Smooth muscle cell (in vitro differentiated cells): ENCODE results near the gene RALGAPA2. TPM values are rescaled to one million over a fixed set of nuclear protein-coding genes. Genes with fewer than 3 reads are reported as not detected.

ENCODE experiments used
- DNase-seq: peaks from one replicate; lab custom pipeline; 2025; ENCODE audit not compliant: unreplicated experiment; lab: John Stamatoyannopoulos, UW
- H2AFZ ChIP-seq: fragments of 200-600 bp; sonication (generic); 2 replicates; pipeline ENCODE4 v1.6.0; 2016; ENCODE audit warnings: antibody characterized with exemption, low read depth, mild to moderate bottlenecking
- H3F3A ChIP-seq: fragments of 200-600 bp; sonication (generic); 2 replicates; pipeline ENCODE4 v1.6.0; 2017; ENCODE audit warnings: antibody characterized with exemption, low read depth
- H3K27ac ChIP-seq: fragments of 200-600 bp; sonication (generic); 2 replicates; pipeline ENCODE4 v1.5.1; 2016; ENCODE audit warnings: low read depth, mild to moderate bottlenecking
- H3K27me3 ChIP-seq: fragments of 200-600 bp; sonication (generic); 2 replicates; pipeline ENCODE4 v1.6.1; 2016; ENCODE audit warnings: low read depth, mild to moderate bottlenecking
- H3K36me3 ChIP-seq: fragments of 200-600 bp; sonication (generic); 2 replicates; pipeline ENCODE4 v1.5.1; 2016; ENCODE audit warnings: low read depth
- H3K4me1 ChIP-seq: fragments of 200-600 bp; sonication (generic); 2 replicates; pipeline ENCODE4 v1.5.1; 2016; ENCODE audit warnings: low read depth
- H3K4me2 ChIP-seq: fragments of 200-600 bp; sonication (generic); 2 replicates; pipeline ENCODE4 v1.6.0; 2016; ENCODE audit warnings: mild to moderate bottlenecking
- H3K4me3 ChIP-seq: fragments of 200-600 bp; sonication (generic); 2 replicates; pipeline ENCODE4 v1.5.1; 2016; ENCODE audit warnings: mild to moderate bottlenecking
- H3K79me2 ChIP-seq: fragments of 200-600 bp; sonication (generic); 2 replicates; pipeline ENCODE4 v1.6.0; 2016; ENCODE audit warnings: low read depth, mild to moderate bottlenecking
- H3K9ac ChIP-seq: fragments of 200-600 bp; sonication (generic); 2 replicates; pipeline ENCODE4 v1.6.0; 2016; ENCODE audit warnings: low read depth
- H3K9me3 ChIP-seq: fragments of 200-600 bp; sonication (generic); replicated peaks from 2 replicates; pipeline ENCODE4 v1.5.1; 2016; ENCODE audit warnings: low read depth
- H4K20me1 ChIP-seq: fragments of 200-600 bp; sonication (generic); 2 replicates; pipeline ENCODE4 v1.6.0; 2016; ENCODE audit warnings: low read depth
- WGBS: methylation state at CpG from one replicate; pipeline ENCODE4 v1.1.7; 2016; ENCODE audit warnings: low lambda C conversion rate; 5-methylcytosine and 5-hydroxymethylcytosine counted together
- polyA plus RNA-seq: library from polyadenylated mRNA; unstranded; fragments of >200 nt; fragmentation: Nextera tagmentation; extraction: Ambion mirVana; gene quantifications from 2 replicates; pipeline ENCODE4 v1.2.1, GENCODE V29; 2016
- total RNA-seq: library from RNA; depleted of rRNA; stranded (reverse); fragments of >200 nt; gene quantifications from 2 replicates; pipeline ENCODE4 v1.2.3, GENCODE V29; 2014
- TF ChIP-seq, protein P1 (sequence below): fragments of 200-600 bp; sonication (generic); IDR thresholded peaks from 2 replicates; pipeline ENCODE4 v1.5.1; 2017; ENCODE audit warnings: borderline replicate concordance, mild to moderate bottlenecking, antibody characterized with exemption; ENCODE audit not compliant: insufficient read depth, poor library complexity, severe bottlenecking

The RALGAPA2 gene
- total and polyA plus RNA-seq, 2 experiments from 2014 or later: 3.5 to 6.2 TPM

DNA sequence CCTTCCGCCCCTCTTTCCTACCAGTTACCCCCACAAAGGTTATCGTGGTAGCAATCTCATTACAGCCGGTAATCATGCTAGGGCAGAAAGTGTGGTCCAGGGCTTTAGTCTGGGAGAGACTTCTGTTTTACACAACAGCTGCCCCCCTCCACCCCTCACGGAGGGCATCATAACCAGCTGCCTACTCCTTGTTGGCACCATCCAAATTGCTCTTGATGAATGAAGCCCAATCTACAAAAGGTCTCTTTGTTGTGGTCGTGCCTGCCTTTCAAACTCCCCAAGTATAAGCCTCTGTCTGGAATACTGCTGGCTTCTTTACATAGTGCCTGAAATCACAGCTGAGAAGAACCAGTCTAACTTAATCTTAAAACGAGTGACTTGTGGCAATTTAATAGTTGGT is 186.7 kb downstream of the RALGAPA2 start:
- 92% methylated on average over 6 of the region's 6 CpGs for WGBS
- Histone ChIP-seq H3K36me3 (no peaks in the 10 kb centered on the region), H3K4me1 (no peaks in the 10 kb centered on the region), H3K27ac (no peak overlapping the region), H3K4me2 (no peak overlapping the region), H3K9me3 (no peaks in the 10 kb centered on the region), H3K4me3 (no peak overlapping the region), H3K79me2 (no peaks in the 10 kb centered on the region), H3K27me3 (no peaks in the 10 kb centered on the region), H3K9ac (no peak overlapping the region), H4K20me1 (no peaks in the 10 kb centered on the region), H3F3A (no peaks in the 10 kb centered on the region), H2AFZ (no peak overlapping the region)
- TF ChIP-seq, protein P1, sequence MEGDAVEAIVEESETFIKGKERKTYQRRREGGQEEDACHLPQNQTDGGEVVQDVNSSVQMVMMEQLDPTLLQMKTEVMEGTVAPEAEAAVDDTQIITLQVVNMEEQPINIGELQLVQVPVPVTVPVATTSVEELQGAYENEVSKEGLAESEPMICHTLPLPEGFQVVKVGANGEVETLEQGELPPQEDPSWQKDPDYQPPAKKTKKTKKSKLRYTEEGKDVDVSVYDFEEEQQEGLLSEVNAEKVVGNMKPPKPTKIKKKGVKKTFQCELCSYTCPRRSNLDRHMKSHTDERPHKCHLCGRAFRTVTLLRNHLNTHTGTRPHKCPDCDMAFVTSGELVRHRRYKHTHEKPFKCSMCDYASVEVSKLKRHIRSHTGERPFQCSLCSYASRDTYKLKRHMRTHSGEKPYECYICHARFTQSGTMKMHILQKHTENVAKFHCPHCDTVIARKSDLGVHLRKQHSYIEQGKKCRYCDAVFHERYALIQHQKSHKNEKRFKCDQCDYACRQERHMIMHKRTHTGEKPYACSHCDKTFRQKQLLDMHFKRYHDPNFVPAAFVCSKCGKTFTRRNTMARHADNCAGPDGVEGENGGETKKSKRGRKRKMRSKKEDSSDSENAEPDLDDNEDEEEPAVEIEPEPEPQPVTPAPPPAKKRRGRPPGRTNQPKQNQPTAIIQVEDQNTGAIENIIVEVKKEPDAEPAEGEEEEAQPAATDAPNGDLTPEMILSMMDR: no peak
- no peak for DNase-seq

DNA sequence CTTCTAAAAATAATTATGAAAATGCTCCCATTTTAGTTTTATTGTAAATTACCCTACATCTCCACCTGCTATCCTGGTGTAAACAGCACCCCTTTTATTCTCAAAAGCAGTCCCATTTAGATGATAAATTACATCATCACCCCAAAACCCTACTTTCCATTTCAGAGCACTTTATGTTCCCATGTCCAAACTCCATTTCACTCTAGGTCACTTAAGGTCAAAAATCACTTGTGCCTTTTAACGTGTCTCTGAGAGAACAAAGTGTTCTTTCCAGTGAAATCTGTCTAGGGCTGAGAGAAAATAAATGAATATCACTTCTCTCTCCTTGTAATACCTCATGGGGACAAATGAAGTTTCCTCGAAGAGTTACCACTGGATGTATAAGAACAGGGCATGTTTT is 187.2 kb downstream of the RALGAPA2 start:
- H3K36me3 ChIP-seq: no peaks in the 10 kb centered on the region

DNA sequence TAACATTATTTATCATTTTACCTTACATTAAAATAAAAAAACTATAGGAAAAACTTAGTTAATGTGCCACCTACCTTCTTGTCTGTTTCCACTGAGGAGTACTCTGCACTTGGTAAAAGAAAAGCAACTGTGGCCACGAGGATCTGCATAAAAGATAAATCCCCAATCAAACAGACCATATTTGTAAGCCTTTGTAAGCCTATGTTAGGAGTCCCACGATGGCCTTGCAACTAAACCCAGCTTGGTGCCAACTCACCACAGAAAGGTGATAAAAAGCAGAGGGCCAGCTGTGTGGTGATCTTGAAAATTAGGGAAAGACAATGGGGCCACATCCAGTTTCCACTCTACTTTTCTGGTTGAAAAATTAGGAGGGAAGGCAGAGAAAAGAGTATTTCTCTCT is 187.7 kb downstream of the RALGAPA2 start:
- no peaks in the 10 kb centered on the region for H3K4me1 ChIP-seq
- 62% methylated on average over 2 of the region's 2 CpGs for WGBS
- no peak for DNase-seq
- H3F3A ChIP-seq: no peaks in the 10 kb centered on the region
- no peak overlapping the region for H3K4me3 ChIP-seq
- no peaks in the 10 kb centered on the region for H3K36me3 ChIP-seq
- H3K9me3 ChIP-seq: no peaks in the 10 kb centered on the region
- TF ChIP-seq, protein P1: no peak
- no peak overlapping the region for H3K4me2 ChIP-seq
- H3K79me2 ChIP-seq: no peaks in the 10 kb centered on the region
- H3K27ac ChIP-seq: no peak overlapping the region
- H3K9ac ChIP-seq: no peak overlapping the region
- H2AFZ ChIP-seq: no peak overlapping the region
- H4K20me1 ChIP-seq: no peaks in the 10 kb centered on the region
- no peaks in the 10 kb centered on the region for H3K27me3 ChIP-seq

More for the DNA sequence above, 187.2 kb downstream of the RALGAPA2 start:
- WGBS: 97% methylated on average over 2 of the region's 2 CpGs
- no peak overlapping the region for H3K4me3 ChIP-seq
- TF ChIP-seq, protein P1: no peak
- no peaks in the 10 kb centered on the region for H3K27me3 ChIP-seq
- no peak overlapping the region for H3K27ac ChIP-seq
- H3K4me2 ChIP-seq: no peak overlapping the region
- H3K9ac ChIP-seq: no peak overlapping the region
- no peak for DNase-seq
- no peaks in the 10 kb centered on the region for H3K79me2 ChIP-seq
- no peaks in the 10 kb centered on the region for H3K9me3 ChIP-seq
- no peak overlapping the region for H2AFZ ChIP-seq
- H3K4me1 ChIP-seq: no peaks in the 10 kb centered on the region
- no peaks in the 10 kb centered on the region for H4K20me1 ChIP-seq
- H3F3A ChIP-seq: no peaks in the 10 kb centered on the region

DNA sequence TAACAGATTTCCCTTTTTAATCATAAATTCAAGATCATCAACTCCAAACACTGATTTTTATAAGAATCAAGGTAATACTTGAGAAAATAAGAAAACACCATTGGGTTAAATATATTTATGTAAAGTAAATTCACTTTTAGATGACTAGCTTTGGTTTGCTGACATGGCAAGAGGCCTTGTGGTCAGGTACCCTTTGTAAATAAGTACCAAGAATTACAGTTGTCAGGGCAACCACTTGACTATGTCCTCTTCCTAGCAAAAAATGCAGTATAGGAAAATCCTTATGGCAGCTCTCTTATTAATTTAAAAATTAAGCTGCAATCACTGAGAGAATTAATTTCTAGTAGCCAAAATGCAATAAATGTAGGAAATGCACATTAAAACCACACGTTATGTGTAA is 190.7 kb downstream of the RALGAPA2 start:
- H4K20me1 ChIP-seq: no peaks in the 10 kb centered on the region
- no peak overlapping the region for H3K9ac ChIP-seq
- no peaks in the 10 kb centered on the region for H3K27me3 ChIP-seq
- no peak overlapping the region for H3K4me2 ChIP-seq
- DNase-seq: no peak
- no peaks in the 10 kb centered on the region for H3K4me1 ChIP-seq
- WGBS: 97% methylated on average over 1 of the region's 1 CpG
- H3K36me3 ChIP-seq: no peaks in the 10 kb centered on the region
- no peaks in the 10 kb centered on the region for H3F3A ChIP-seq
- no peak overlapping the region for H2AFZ ChIP-seq
- TF ChIP-seq, protein P1: no peak
- H3K9me3 ChIP-seq: no peaks in the 10 kb centered on the region
- H3K4me3 ChIP-seq: no peak overlapping the region
- H3K27ac ChIP-seq: no peak overlapping the region
- H3K79me2 ChIP-seq: no peaks in the 10 kb centered on the region
